Stimulated activated CD8-positive, alpha-beta memory T cell treated with anti-CD3 and anti-CD28 coated beads, Interleukin-4, amount 100 ng/mL, for 48 hours (primary cell): ENCODE results near the gene COX6B2.

Experiments
- DNase-seq: peaks from one replicate; pipeline ENCODE4 v3.0.0-alpha.2; 2020

Gene COX6B2

DNA sequence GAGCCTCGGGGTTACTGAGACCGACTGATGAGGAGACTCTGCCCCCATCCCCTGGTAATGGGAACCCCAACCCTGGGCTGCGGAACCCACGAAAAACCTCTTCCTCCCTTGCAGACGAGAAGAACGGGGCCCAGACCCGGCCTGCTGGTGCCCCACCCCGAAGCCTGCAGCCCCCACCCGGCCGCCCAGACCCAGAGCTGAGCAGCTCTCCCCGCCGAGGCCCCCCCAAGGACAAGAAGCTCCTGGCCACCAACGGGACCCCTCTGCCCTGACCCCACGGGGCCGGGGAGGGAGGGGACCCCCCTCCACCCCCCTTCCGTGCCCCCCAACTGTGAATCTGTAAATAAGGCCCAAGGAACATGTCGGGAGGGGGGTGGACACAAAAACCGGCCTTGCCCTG, 42.7 kb downstream of the COX6B2 start:
- no peak for DNase-seq

DNA sequence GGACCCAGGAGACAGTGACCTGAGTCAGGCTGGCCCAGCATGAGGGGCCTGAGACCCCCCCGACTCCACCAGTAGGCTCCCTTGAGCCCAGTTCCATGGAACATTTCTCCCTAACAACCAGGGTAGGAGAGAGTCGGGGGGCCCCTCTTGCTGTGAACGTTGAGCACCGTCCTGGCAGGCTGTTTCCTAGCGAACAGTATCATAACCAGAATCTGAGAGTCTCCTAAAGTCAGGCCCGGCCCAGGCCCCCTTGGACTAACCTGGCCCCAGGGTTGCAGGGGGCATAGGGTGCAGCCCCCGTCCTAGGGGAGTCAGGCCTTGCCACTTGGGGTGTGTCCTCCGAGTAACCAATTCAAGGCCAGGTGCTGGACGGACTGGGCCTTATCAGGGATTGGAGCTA, 43.1 kb downstream of the COX6B2 start:
- no peak for DNase-seq

DNA sequence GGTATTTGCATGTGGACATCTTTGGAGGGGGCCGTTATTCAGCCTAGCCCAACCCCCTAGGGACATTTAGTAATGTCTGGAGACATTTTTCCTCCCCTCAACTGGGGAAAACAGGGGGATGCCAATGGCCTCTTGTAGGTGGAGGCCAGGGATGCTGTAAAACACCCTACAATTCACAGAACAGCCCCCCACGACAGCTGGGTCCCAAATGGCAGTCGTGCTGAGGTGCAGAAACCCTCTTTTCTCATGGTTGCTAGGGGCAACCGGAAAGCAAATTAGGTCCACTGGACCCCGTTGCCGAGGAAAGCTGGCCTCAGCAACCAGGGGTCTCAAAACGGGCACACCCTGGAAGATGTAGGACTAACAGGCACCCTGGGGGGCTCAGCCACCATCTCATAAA, 44.0 kb downstream of the COX6B2 start:
- DNase-seq, result no peak

DNA sequence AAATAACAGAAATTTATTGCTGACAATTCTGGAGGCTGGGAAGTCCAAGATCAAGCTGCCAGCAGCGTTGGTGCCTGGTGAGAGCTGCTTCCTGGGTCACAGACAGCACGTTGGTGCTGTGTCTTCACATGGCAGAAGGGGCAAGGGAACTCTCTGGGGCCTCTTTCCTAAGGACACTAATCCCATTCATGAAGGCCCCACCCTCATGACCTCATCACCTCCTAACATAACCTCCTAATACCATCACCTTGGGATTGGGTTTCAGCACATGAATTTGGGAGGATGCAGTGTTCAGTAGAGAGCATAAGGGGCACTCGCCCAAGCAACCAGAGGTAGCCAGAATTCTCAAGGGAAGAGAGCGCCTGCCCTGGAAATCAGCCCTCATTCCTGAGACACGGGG, 45.1 kb downstream of the COX6B2 start:
- DNase-seq, result no peak

DNA sequence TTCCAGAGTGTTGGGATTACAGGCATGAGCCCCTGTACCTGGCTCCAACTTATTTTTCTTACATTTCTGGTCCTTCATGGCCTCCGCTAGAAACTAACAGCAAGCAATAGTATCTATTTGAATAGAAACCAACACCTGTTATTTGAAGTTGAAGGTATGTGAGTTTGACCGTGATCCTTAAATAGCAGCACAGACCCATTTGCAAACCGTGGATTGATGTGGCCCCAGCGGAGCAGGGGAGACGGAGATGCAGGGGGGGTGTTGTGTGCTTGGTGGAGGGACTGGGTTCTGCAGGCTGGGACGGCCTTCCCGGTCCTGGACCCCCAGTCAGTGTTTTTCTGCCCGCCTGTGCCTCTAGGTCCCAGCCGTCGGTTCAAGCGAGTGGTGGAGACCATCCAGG, 46.2 kb downstream of the COX6B2 start:
- no peak for DNase-seq

DNA sequence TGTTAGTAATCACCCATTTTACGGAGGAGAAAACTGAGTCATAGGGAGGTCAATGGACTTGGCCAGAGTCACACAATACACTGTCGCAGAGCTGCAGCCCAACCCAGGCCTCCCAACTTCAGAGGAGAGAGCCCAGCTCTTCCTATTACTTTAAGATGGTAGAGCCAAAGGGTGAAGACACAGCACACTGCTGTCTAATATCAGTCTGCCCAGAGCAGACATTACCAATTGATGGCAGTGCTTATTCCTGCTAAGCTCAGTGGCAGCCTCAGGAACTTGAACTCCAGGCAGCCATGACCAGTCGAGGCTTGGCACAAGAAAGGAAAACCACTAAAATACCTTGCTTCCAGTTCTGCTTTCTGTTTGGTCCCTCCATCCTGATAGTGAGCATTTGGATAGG, 47.8 kb downstream of the COX6B2 start:
- DNase-seq, result no peak

DNA sequence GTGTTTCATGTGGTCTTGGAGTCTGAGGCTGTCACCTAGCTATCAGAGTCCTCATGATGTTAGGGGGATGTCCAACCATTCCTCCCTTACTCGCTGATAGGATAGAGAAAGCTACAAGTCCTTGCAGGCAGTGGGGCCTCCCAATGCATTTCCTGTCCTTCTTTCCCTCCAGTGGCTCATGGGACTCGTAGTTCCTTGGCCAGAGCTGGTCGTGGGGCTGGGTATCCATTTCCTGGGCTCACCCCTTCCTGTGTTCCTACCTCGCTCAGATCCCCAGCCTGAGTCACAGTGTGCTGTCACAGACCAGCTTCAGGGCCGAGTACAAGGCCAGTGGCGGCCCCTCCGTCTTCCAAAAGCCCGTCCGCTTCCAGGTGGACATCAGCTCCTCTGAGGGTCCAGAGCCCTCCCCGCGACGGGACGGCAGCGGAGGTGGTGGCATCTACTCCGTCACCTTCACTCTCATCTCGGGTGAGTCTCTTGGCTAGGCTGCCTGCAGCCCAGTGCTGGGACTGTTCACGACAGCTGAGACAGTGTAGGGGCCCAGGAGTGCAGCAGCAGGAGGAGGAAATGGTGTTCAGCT, 48.4 kb downstream of the COX6B2 start:
- DNase-seq, result no peak

DNA sequence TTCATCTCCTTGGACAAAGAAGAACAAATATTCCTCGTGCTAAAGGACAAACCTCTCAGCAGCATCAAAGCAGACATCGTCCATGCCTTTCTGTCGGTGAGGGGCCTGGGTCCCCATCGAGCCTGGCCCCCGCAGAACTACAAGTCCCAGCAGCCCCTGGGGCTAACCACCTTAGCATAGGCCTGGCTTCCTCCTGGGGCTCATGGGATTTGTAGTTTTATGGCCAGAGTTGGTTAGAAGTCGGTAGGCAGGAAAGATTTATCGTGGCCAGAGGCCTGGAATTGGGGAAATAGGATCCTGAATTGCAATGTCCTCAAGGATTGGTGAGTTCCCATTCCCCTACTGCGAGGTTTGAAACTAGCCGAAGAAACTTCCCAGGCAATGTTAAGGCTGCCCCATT, 49.0 kb downstream of the COX6B2 start:
- peak; percentile 70 for DNase-seq

DNA sequence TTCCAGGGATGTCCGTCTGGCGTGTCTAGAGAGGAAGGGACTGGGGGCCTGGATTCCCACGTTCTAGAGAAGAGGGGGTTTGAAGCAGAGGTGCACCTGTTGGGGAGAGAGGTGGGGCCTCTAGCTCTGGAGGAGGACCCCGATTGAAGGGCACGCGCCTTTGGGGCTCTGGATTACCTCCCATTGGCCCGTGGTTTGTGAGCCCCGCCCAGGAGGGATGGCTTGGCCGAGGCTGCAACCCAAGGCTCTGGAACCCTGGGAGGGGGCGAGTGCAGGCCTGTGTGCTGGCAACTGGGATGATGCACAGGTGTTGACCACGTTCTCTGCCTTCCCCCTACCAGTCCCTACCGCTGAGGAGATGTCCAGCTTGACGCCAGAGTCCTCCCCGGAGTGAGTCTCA, 49.5 kb downstream of the COX6B2 start:
- no peak for DNase-seq

DNA sequence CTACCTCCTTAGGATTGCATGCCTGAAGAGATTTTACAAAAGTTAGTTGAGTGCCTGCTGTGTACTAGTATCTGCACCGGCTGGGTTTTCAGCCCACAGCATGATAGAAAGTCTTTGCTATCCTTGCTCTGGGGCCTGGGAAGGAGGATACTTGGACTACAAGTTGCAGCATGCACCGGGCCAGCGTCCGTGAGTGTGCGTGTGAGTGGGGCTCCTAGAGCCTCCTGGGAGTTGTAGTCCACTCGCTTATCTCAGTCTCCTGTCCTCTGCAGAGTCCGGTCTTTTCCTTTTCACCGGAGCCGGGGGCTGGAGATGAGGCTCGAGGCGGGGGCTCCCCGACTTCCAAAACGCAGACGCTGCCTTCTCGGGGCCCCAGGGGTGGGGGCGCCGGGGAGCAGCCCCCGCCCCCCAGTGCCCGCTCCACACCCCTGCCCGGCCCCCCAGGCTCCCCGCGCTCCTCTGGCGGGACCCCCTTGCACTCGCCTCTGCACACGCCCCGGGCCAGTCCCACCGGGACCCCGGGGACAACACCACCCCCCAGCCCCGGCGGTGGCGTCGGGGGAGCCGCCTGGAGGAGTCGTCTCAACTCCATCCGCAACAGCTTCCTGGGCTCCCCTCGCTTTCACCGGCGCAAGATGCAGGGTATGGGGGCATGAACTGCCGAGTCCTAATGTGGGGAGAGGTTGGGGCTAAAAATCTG, 50.1 kb downstream of the COX6B2 start:
- peak; percentile 63 for DNase-seq

DNA sequence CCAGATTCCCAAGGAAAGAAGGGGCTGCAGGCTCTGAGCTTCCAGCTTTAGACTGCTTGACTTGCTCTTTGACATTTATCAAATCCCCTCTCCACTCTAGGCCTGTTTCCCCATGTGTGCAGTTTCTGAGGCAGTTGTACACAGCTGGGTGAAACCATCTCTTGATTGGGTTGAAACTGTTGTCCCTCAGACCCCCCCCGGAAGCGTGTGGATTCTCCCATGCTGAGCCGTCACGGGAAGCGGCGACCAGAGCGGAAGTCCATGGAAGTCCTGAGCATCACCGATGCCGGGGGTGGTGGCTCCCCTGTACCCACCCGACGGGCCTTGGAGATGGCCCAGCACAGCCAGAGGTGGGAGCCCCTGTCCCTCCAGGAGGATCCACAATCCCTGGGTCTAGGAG, 51.0 kb downstream of the COX6B2 start:
- DNase-seq, result no peak

DNA sequence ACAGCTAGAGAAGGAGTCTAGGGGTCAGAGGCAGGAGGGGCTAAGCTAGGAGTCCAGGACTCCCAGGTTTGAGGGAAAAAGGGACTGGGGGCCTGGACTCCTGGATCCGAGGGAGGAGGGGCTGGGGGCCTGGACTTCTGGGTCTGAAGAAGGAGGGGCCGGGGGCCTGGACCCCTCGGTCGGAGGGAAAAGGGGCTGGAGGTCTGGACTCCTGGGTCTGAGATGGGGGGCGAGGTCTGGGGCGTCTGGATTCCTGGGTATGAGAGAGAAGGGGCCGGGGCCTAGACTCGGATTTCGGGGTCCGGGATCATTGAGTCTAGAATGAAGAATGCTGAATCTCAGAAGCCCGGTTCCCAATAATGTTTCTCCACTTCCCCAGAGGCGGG, 52.2 kb downstream of the COX6B2 start:
- DNase-seq, result no peak

DNA sequence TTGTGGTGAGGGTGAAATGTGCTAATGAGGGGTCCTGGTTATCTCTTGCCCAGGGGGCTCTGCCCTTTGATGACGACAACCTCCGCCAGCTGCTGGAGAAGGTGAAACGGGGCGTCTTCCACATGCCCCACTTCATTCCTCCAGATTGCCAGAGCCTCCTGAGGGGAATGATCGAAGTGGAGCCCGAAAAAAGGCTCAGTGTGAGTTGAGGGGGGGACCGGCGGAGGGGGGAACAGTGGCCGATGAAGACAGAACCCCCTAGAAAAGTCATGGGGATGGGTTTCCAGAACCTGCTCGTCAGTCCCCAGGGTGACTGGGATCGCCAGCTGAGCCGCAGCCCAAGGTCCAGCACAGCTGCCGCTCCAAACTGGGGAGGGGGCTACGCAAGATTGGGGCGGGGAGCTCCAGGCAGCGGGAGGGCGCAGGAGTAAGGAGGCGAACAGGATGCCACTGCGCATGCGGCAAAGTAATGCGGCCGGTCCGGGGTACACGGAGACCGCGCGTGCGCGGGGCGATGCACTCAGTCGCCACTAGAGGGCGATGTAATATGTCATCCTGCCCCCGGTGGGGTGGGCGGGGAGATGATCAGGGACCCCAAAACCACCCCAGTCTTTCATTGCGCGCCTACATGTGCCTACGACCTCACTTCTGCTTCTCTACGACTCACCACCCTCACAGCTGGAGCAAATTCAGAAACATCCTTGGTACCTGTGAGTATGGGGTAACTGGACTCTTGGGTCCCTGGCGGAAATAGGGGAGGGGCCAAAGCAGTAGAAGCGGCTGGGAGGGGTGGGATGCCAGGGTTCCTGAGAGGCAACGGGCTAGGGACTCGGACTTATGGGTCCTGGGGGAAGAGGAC, 52.8 kb downstream of the COX6B2 start:
- DNase-seq, result peak; percentile 99

DNA sequence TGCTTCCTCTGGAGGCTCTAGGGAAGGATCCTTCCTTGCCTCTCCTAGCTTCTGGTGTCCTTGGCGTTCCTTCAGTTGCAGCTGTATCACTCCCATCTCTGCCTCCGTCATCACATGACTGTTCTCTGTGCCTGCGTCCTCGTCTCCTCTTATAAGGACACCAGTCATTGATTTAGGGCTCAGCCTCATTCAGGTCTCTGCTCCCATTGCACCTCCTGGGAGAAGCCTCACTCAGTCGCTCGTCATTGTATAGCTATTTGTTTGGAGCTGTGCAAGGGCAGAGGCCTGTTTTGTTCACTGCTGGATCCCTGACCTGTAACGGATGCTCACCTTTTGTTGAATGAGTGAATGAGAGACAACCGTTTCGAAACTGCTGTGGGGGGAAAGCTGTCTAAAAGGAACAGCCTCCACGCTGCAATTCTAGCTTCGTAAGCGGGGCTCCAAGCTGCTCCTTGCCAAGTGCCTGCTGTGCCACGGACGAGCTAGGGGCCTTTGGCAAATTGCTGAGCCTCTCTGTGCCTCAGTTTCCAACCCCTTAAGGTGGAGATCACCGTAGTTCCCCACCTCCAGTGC, 53.5 kb downstream of the COX6B2 start:
- no peak for DNase-seq

DNA sequence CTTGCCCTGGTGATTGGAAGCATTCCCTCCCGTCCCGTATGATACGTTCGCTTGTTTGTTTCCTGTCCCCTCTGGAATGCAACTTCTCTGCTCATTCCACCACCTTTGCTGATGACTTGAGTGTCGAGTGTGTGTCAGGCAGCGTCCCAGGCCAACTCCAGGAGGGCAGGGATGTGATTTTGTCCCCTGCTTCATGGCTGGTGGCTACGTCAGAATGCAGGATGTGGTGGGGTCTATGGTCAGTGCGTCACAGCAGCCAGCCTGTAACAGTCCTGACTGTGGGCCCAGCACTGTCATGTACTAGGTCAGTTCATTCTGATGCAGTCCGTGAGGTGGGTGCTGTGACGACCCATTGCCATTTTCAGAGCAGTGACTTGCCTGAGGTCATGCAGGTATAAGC, 54.5 kb downstream of the COX6B2 start:
- DNase-seq, result no peak
